K562 treated with DMSO at 1 percent for 24 hours (cell line): ENCODE measurements around the gene MTRF1L. TPM values are rescaled to one million over a fixed set of nuclear protein-coding genes. Genes with fewer than 3 reads are reported as not detected.

Experiments used
- total RNA-seq: library from RNA; unstranded; fragments of 300-600 nt; gene quantifications from 2 replicates; pipeline ENCODE4 v1.2.3, GENCODE V29; 2022; ENCODE audit warnings: low read depth; ENCODE audit not compliant: insufficient read depth

MTRF1L gene, protein sequence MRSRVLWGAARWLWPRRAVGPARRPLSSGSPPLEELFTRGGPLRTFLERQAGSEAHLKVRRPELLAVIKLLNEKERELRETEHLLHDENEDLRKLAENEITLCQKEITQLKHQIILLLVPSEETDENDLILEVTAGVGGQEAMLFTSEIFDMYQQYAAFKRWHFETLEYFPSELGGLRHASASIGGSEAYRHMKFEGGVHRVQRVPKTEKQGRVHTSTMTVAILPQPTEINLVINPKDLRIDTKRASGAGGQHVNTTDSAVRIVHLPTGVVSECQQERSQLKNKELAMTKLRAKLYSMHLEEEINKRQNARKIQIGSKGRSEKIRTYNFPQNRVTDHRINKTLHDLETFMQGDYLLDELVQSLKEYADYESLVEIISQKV
- 10.5 and 12.7 TPM in 2 replicates for total RNA-seq

DNA sequence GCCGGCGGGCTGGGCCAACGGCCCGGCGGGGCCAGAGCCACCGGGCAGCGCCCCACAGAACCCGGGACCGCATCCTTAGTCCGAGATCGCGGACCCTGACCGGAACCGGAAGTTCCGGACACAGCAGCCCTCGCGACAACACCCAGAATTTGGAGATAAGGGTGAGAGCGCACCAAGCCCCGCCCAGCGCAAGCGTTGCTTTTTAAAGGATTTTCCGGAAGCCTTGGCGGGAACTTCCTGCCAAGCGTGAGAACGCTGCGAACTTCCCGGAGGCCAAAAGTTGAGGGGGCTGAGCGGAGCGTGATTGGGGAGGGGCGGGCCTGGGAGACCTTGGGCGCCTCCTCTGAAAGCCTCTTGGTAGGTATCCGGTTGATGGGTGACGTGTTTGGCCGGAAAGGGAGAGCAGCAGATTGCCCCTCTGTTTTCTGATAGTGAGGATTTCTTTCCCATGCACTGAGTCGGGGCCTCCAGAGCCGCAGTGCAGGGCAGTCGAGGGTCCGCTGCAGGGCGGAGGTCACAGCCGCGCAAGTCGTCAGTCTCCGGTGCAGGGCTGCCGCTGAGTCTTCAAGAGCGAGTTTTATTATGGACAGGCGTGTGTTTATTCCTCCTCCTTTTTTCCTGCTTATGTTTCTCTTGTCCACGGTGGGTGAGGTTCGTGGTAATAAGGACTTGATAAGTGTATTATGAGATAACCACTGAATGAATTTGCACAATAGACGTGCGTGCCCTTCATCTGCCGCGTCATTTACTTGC lies at the start of gene MTRF1L:
TSS of gene MTRF1L (minus strand) at position 97 of the 753 bp plus-strand sequence. CDS start at position 73, 24 bp downstream.

DNA sequence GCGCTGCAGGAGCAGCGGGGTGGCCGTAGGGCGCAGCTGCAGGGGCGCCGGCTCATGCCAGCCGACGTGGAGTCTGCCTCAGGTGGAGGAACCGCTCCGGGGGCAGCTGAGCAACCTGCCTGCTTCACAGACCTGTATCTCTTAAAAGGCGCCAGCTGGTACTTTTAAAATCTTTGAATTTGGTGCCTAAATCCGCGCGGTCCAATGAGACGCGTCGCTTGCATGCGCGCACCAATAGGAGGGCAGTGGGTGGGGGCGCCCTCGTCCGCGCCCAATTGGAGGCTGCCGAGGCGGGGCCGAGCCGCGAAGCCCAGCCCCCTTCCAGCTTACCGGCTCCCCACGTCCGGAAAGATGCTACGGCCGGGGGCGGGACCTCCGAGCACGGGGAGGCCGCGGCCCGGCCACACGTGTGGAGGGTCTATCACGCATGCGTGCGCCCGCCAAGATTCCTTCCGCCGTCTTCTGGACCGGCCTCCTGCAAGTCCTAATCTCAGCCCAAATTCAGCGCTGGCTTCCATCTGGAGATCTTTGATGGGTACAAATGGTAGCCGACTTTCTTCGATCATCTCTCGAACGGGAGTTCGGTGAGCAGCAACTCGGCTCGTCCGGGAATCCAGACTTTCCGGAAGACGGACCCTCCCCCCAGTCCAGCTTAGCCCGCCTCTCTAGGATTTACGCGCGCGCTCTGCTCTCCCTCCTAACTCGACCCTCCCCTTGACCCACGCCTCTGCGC lies 19.4 kb downstream of the MTRF1L start, which contains the start of gene FBXO5:
TSS of gene FBXO5 (minus strand) at position 138 of the 733 bp plus-strand sequence. CDS start at position 56, 82 bp downstream.

Other genes starting within 250 kb of the MTRF1L start
- gene FBXO5, start 19.7 kb downstream of the MTRF1L start, total RNA-seq = 19.5 and 21.6 TPM in 2 replicates
- gene RGS17, start 128.6 kb upstream of the MTRF1L start, total RNA-seq = 0.09 TPM in 1 of 2 replicates, not detected in the other